Measurements from ENCODE around the gene GNAQ.
A peak's percentile ranks its signal among the peaks of the same experiment; 100 is the strongest.

Gene GNAQ

GRCh38 chr9:77807846-77808750 is 223.5 kb downstream of the GNAQ start:
- no peak for DNase-seq

- no peak for DNase-seq
Measured at GRCh38 chr9:77807281-77807683, 224.3 kb downstream of the GNAQ start.

- no peak for DNase-seq
Measured at GRCh38 chr9:77806741-77807140, 224.9 kb downstream of the GNAQ start.

- no peak for DNase-seq
Measured at GRCh38 chr9:77805810-77806209, 225.8 kb downstream of the GNAQ start.

GRCh38 chr9:77803423-77803822 is 228.2 kb downstream of the GNAQ start:
- no peak for DNase-seq

GRCh38 chr9:77802515-77803293 is 228.9 kb downstream of the GNAQ start:
- DNase-seq, result no peak

- no peak for DNase-seq
Measured at GRCh38 chr9:77802064-77802463, 229.5 kb downstream of the GNAQ start.

GRCh38 chr9:77800924-77801551 is 230.6 kb downstream of the GNAQ start:
- DNase-seq, result no peak

- DNase-seq, result no peak
Measured at GRCh38 chr9:77798140-77798539, 233.5 kb downstream of the GNAQ start.

- no peak for DNase-seq
Measured at GRCh38 chr9:77794985-77795384, 236.6 kb downstream of the GNAQ start.

- DNase-seq, result peak in 1 of 2 donors; percentile 72
Measured at GRCh38 chr9:77793849-77794248, 237.8 kb downstream of the GNAQ start.

- no peak for DNase-seq
Measured at GRCh38 chr9:77789891-77790290, 241.7 kb downstream of the GNAQ start.

GRCh38 chr9:77785341-77785740 is 246.3 kb downstream of the GNAQ start:
- DNase-seq, result no peak

GRCh38 chr9:77783518-77783917 is 248.1 kb downstream of the GNAQ start:
- no peak for DNase-seq

GRCh38 chr9:77779010-77779409 is 252.6 kb downstream of the GNAQ start:
- no peak for DNase-seq

GRCh38 chr9:77773381-77773780 is 258.2 kb downstream of the GNAQ start:
- DNase-seq, result no peak

GRCh38 chr9:77772646-77773045 is 259.0 kb downstream of the GNAQ start:
- DNase-seq, result no peak

GRCh38 chr9:77771171-77771570 is 260.4 kb downstream of the GNAQ start:
- DNase-seq, result no peak

GRCh38 chr9:77770340-77770739 is 261.3 kb downstream of the GNAQ start:
- peak; percentile 35 to 90 for DNase-seq

- no peak for DNase-seq
Measured at GRCh38 chr9:77769246-77769645, 262.4 kb downstream of the GNAQ start.

GRCh38 chr9:77766587-77766986 is 265.0 kb downstream of the GNAQ start:
- no peak for DNase-seq

GRCh38 chr9:77765781-77766259 is 265.8 kb downstream of the GNAQ start:
- no peak for DNase-seq

All from hippocampal formation (tissue), 2 donors.